Dermis microvascular lymphatic vessel endothelial cell (primary cell): ENCODE data around the gene PLB1. TPM values are rescaled to one million over a fixed set of nuclear protein-coding genes. Genes with fewer than 3 reads are reported as not detected.
"Not testable (repeated sequence)": the region's sequence is repeated elsewhere in the genome, so short reads cannot be mapped to it uniquely, and the experiment has no call there.

Source experiments
- DNase-seq, 2 donors: peaks; one replicate each; pipeline versions ENCODE4 v3.0.0 to v3.0.0-alpha.2; 2010; ENCODE audit warnings: low read depth in 2 of 2
- total RNA-seq: library from RNA; depleted of rRNA; stranded (reverse); fragments of >200 nt; gene quantifications from 2 replicates; pipeline ENCODE4 v1.2.1, GENCODE V29; 2014

Gene PLB1
- total RNA-seq, 1 donor from 2014 or later, result 0.26 TPM

GRCh38 chr2:28534817-28535216 is 39.0 kb downstream of the PLB1 start:
- DNase-seq, result no peak

GRCh38 chr2:28538134-28538533 is 42.3 kb downstream of the PLB1 start:
- no peak for DNase-seq

GRCh38 chr2:28538652-28539051 is 42.8 kb downstream of the PLB1 start:
- no peak for DNase-seq

- DNase-seq, result peak; percentile 14 to 65
These were observed 43.3 kb downstream of the PLB1 start for GRCh38 chr2:28539118-28539541.

- DNase-seq, result no peak
These were observed 47.6 kb downstream of the PLB1 start for GRCh38 chr2:28543316-28544035.

- no peak for DNase-seq
These were observed 48.1 kb downstream of the PLB1 start for GRCh38 chr2:28544036-28544346.

GRCh38 chr2:28544405-28544921 is 48.6 kb downstream of the PLB1 start:
- DNase-seq, result peak in 1 of 2 donors; percentile 36

GRCh38 chr2:28544922-28545589 is 49.2 kb downstream of the PLB1 start:
- peak in 1 of 2 donors; percentile 25 for DNase-seq

- no peak for DNase-seq
These were observed 49.8 kb downstream of the PLB1 start for GRCh38 chr2:28545590-28546200.

GRCh38 chr2:28546242-28546641 is 50.4 kb downstream of the PLB1 start:
- no peak for DNase-seq

GRCh38 chr2:28547223-28547860 is 51.5 kb downstream of the PLB1 start:
- no peak for DNase-seq

- no peak for DNase-seq
These were observed 52.2 kb downstream of the PLB1 start for GRCh38 chr2:28547906-28548600.

- not testable (repeated sequence) for DNase-seq
These were observed 54.5 kb downstream of the PLB1 start for GRCh38 chr2:28550345-28550744.

GRCh38 chr2:28552045-28552823 is 56.4 kb downstream of the PLB1 start:
- DNase-seq, result no peak

GRCh38 chr2:28556303-28556702 is 60.4 kb downstream of the PLB1 start:
- no peak for DNase-seq

- no peak for DNase-seq
These were observed 61.7 kb downstream of the PLB1 start for GRCh38 chr2:28557389-28558131.

GRCh38 chr2:28558158-28558820 is 62.4 kb downstream of the PLB1 start:
- DNase-seq, result no peak

- DNase-seq, result no peak
These were observed 63.1 kb downstream of the PLB1 start for GRCh38 chr2:28558918-28559317.

- no peak for DNase-seq
These were observed 68.0 kb downstream of the PLB1 start for GRCh38 chr2:28563869-28564268.
